MM.1S (cell line): Measurements from ENCODE around the gene RPS6KA3.

Experiments used
- CTCF ChIP-seq: fragments of 300-600 bp; sonication (generic); IDR thresholded peaks from 2 replicates; pipeline ENCODE4 v1.5.1; 2016; ENCODE audit warnings: antibody characterized with exemption, low read length, mixed read lengths
- EZH2 ChIP-seq: fragments of 300-600 bp; sonication (generic); optimal IDR thresholded peaks from 2 replicates; pipeline ENCODE3; 2017; ENCODE audit warnings: low read depth, mild to moderate bottlenecking, antibody characterized with exemption, low read length, mixed read lengths
- EZH2phosphoT487 ChIP-seq: fragments of 300-600 bp; sonication (generic); IDR thresholded peaks from 2 replicates; pipeline ENCODE4 v1.6.1; 2018; ENCODE audit warnings: antibody characterized with exemption, low read length

GRCh38 chrX:20197641-20198210 lies 69.0 kb downstream of the RPS6KA3 start:
- TF ChIP-seq CTCF (no peak), EZH2 (no peak), EZH2phosphoT487 (no peak)
